NOMO-1 treated with dmso at 0.1 percent for 144 hours (cell line): ENCODE results near the gene HDAC10.
A peak's percentile ranks its signal among the peaks of the same experiment; 100 is the strongest.
"Not testable (repeated sequence)": the region's sequence is repeated elsewhere in the genome, so short reads cannot be mapped to it uniquely, and the experiment has no call there.

ENCODE experiments used
- DNase-seq: peaks from one replicate; lab custom pipeline; 2025; ENCODE audit not compliant: unreplicated experiment; lab: John Stamatoyannopoulos, UW

HDAC10 gene

GRCh38 chr22:50204998-50205397 is 46.1 kb downstream of the HDAC10 start:
- DNase-seq, result not testable (repeated sequence)

- no peak for DNase-seq
Observed at GRCh38 chr22:50204571-50204970, 46.5 kb downstream of the HDAC10 start.

- DNase-seq, result no peak
Observed at GRCh38 chr22:50203288-50203687, 47.8 kb downstream of the HDAC10 start.

GRCh38 chr22:50202130-50202666 is 48.9 kb downstream of the HDAC10 start:
- no peak for DNase-seq

GRCh38 chr22:50201191-50202129 is 49.6 kb downstream of the HDAC10 start:
- no peak for DNase-seq

- DNase-seq, result peak; percentile 76
Observed at GRCh38 chr22:50200461-50201190, 50.4 kb downstream of the HDAC10 start, which contains the start of gene SELENOO. Gene SELENOO, plus strand, starts transcription at chr22:50201011. Its CDS starts 26 bp downstream, at chr22:50201037.

GRCh38 chr22:50199829-50200460 is 51.1 kb downstream of the HDAC10 start:
- DNase-seq, result no peak

- no peak for DNase-seq
Observed at GRCh38 chr22:50199251-50199721, 51.8 kb downstream of the HDAC10 start.

- DNase-seq, result no peak
Observed at GRCh38 chr22:50198624-50199017, 52.4 kb downstream of the HDAC10 start.

GRCh38 chr22:50197856-50198623 is 53.0 kb downstream of the HDAC10 start:
- DNase-seq, result no peak

- DNase-seq, result no peak
Observed at GRCh38 chr22:50197000-50197800, 53.9 kb downstream of the HDAC10 start.

GRCh38 chr22:50196256-50196655 is 54.8 kb downstream of the HDAC10 start:
- no peak for DNase-seq
